Uterus (tissue), 4 donors: ENCODE results near the gene MAGI2. TPM values are rescaled to one million over a fixed set of nuclear protein-coding genes. Genes with fewer than 3 reads are reported as not detected.

Experiments
- DNase-seq, 2 donors: peaks; one replicate each; pipeline ENCODE4 v3.0.0-alpha.2; 2019 to 2020
- H3K27ac ChIP-seq, 2 donors: fragments of 200-600 bp; sonication (generic); 1 replicate in 1 of 2; 2 replicates in 1 of 2; pipeline ENCODE4 v1.5.1; 2016 to 2018
- H3K27me3 ChIP-seq, 2 donors: fragments of 200-600 bp; sonication (generic); one replicate each; pipeline ENCODE4 v1.5.1; 2018 to 2019; ENCODE audit warnings: control low read depth in 1 of 2
- H3K36me3 ChIP-seq, 2 donors: fragments of 200-600 bp; sonication (generic); one replicate each; pipeline ENCODE4 v1.5.1; 2019; ENCODE audit warnings: control low read depth in 1 of 2
- H3K4me1 ChIP-seq, 2 donors: fragments of 200-600 bp; sonication (generic); one replicate each; pipeline ENCODE4 v1.5.1; 2018 to 2019; ENCODE audit warnings: control low read depth in 1 of 2
- H3K4me3 ChIP-seq, 2 donors: fragments of 200-600 bp; sonication (generic); 1 replicate in 1 of 2; 2 replicates in 1 of 2; pipeline ENCODE4 v1.5.1; 2018 to 2019; ENCODE audit warnings: mild to moderate bottlenecking in 1 of 2
- H3K9me3 ChIP-seq, 2 donors: fragments of 200-600 bp; sonication (generic); one replicate each; pipeline ENCODE4 v1.5.1; 2019; ENCODE audit warnings: control low read depth in 1 of 2
- POLR2A ChIP-seq, 2 donors: fragments of 450-650 bp; IDR thresholded peaks; one replicate each; pipeline ENCODE4 v1.6.1; 2016; ENCODE audit warnings: antibody characterized with exemption in 2 of 2, mild to moderate bottlenecking in 1 of 2, moderate library complexity in 1 of 2
- intact Hi-C: fragments of 100-400 bp; cut with DNase I; formaldehyde crosslinking; loops from one replicate; pipeline ENCODE4 v1.15.1; 2023; ENCODE audit warnings: low total_unique reads
- total RNA-seq, 4 donors: library from RNA; depleted of rRNA in 3 of 4; stranded (reverse); fragments of >200 nt in 3 of 4; gene quantifications; one replicate each; pipeline versions ENCODE4 v1.1.0 to v1.2.4, GENCODE V29; 2014 to 2023
- TF ChIP-seq, protein P1 (sequence below), 4 experiments: fragments of 200-600 bp in 2 of 4; fragments of 450-650 bp in 2 of 4; sonication (generic) in 2 of 4; IDR thresholded peaks; one replicate each; pipeline ENCODE4 v1.5.1; 2016 to 2019; ENCODE audit warnings: antibody characterized with exemption in 4 of 4, mild to moderate bottlenecking in 2 of 4, moderate library complexity in 1 of 4
- donor health status: DM: yes; HTN: yes; CAD: no.

The MAGI2 gene
- total RNA-seq, 4 donors from 2014 or later = 5.3 to 23.2 (median 13.8) TPM

DNA sequence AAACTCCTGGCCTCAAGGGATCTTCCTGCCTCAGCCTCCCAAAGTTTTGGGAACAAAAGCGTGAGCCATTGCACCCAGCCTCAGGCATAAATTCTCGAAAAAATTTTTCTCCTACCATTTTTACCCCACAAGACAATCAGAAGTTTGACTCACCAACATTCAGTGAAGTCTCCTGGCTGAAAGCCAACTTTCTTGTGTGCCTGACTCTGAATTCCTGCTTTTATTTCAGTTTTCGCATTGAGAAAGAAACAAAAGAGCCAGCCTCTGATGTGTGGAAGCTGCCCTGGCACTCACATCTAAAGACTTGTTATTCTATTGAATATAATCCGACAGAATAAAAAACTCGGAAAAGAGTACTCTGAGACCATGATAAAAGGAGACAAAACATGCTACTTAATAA is 402.9 kb downstream of the MAGI2 start:
- intact Hi-C loops = no loop called here
- H3K27ac ChIP-seq = no peak overlapping the region
- H3K36me3 ChIP-seq = no peaks in the 10 kb centered on the region
- no peaks in the 10 kb centered on the region for H3K9me3 ChIP-seq
- DNase-seq = no peak
- H3K27me3 ChIP-seq = no peaks in the 10 kb centered on the region
- H3K4me1 ChIP-seq = no peaks in the 10 kb centered on the region
- TF ChIP-seq, protein P1, sequence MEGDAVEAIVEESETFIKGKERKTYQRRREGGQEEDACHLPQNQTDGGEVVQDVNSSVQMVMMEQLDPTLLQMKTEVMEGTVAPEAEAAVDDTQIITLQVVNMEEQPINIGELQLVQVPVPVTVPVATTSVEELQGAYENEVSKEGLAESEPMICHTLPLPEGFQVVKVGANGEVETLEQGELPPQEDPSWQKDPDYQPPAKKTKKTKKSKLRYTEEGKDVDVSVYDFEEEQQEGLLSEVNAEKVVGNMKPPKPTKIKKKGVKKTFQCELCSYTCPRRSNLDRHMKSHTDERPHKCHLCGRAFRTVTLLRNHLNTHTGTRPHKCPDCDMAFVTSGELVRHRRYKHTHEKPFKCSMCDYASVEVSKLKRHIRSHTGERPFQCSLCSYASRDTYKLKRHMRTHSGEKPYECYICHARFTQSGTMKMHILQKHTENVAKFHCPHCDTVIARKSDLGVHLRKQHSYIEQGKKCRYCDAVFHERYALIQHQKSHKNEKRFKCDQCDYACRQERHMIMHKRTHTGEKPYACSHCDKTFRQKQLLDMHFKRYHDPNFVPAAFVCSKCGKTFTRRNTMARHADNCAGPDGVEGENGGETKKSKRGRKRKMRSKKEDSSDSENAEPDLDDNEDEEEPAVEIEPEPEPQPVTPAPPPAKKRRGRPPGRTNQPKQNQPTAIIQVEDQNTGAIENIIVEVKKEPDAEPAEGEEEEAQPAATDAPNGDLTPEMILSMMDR (IDR thresholded peaks at IDR 0.05) = no peak
- no peak for TF ChIP-seq POLR2A (IDR thresholded peaks at IDR 0.05)
- H3K4me3 ChIP-seq = no peak overlapping the region

DNA sequence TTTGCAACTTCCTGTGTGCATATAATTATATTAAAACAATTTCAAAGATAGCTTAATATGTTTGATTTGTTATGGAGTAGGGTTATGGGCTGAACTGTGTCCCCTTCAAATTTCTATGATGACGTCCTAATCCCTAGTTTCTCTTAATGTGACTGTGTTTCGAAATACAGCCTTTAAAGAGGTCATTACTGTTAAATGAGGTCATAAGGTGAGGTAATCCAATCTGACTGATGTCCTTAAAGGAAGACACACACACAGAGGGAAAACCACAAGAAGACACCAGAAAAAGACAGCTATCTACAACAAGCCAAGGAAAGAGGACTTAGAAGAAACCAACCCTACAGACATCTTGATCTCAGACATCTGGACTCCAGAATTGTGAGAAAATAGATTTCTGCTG is 407.4 kb downstream of the MAGI2 start:
- intact Hi-C loops = no loop called here
- no peak overlapping the region for H3K27ac ChIP-seq
- no peaks in the 10 kb centered on the region for H3K4me1 ChIP-seq
- no peaks in the 10 kb centered on the region for H3K36me3 ChIP-seq
- DNase-seq = no peak
- H3K27me3 ChIP-seq = no peaks in the 10 kb centered on the region
- H3K9me3 ChIP-seq = no peaks in the 10 kb centered on the region
- H3K4me3 ChIP-seq = no peak overlapping the region
- TF ChIP-seq POLR2A (IDR thresholded peaks at IDR 0.05) = no peak
- TF ChIP-seq, protein P1 (IDR thresholded peaks at IDR 0.05) = no peak

DNA sequence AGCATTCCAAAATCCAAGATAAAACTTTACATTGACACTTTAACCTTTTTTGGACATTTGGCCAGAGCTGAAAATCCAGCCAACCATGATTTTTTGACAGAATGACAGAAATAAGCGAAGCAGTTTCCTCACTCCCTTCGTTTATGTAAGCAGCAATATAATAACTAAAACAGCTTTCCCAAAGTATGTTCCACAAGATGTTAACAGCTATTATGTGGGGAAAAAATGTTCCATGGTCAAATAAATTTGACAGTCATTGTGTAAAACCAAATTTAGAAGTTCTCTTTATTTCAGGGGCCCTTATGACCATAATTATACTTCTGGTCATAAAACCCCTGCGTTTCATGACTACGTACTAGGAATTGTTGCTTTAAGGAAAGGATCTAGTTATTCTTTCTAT is 416.5 kb downstream of the MAGI2 start:
- intact Hi-C loops = no loop called here
- Histone ChIP-seq H3K27me3 (no peaks in the 10 kb centered on the region), H3K4me3 (no peak overlapping the region), H3K9me3 (no peaks in the 10 kb centered on the region), H3K36me3 (no peaks in the 10 kb centered on the region), H3K4me1 (no peaks in the 10 kb centered on the region), H3K27ac (no peak overlapping the region)
- DNase-seq = no peak
- TF ChIP-seq POLR2A (IDR thresholded peaks at IDR 0.05) = no peak
- TF ChIP-seq, protein P1 (IDR thresholded peaks at IDR 0.05) = no peak

DNA sequence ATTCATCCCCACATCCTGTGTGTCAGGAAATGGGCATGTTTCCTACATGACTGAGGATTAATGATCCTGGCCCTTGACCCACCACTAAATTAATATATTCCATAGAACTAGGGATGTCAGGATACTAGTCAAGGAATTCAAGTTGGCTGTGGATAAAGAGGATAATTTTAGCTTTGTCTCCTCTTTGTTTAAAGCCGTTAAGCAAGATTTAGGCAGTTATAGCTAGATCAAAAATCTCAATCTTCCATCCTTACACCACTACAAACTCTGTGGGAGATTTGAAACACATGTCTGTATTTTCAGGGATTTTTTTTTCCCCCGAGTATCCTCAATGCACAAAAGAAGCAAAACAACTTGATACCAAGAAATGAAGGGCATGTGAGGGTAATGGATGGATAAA is 417.1 kb downstream of the MAGI2 start:
- no peaks in the 10 kb centered on the region for H3K9me3 ChIP-seq
- no peak for DNase-seq
- no peak overlapping the region for H3K4me3 ChIP-seq
- no peaks in the 10 kb centered on the region for H3K4me1 ChIP-seq
- H3K27me3 ChIP-seq = no peaks in the 10 kb centered on the region
- no peaks in the 10 kb centered on the region for H3K36me3 ChIP-seq
- H3K27ac ChIP-seq = no peak overlapping the region
- intact Hi-C loops = no loop called here
- no peak for TF ChIP-seq POLR2A (IDR thresholded peaks at IDR 0.05)
- TF ChIP-seq, protein P1 (IDR thresholded peaks at IDR 0.05) = no peak

DNA sequence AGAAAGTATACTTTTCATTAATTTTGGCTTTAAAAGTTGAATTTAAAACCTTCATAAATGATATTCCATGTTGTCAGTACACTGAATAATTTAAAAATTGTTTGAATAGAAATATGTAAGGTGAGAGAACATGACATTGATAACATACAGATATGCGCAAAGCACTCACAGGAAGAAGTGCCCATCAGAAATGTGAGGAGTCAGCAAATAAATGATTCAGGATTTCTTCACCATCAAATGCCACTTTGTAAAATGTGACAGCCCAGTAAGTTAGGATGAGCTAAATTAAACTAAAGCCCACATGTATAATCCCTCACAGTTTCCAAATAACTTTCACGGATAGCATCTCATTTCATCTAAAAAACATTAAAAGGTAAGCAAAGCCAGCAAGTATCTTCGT is 417.6 kb downstream of the MAGI2 start:
- H3K4me1 ChIP-seq = no peaks in the 10 kb centered on the region
- TF ChIP-seq, protein P1 (IDR thresholded peaks at IDR 0.05) = no peak
- no peak for TF ChIP-seq POLR2A (IDR thresholded peaks at IDR 0.05)
- no peak for DNase-seq
- no peaks in the 10 kb centered on the region for H3K9me3 ChIP-seq
- H3K27ac ChIP-seq = no peak overlapping the region
- intact Hi-C loops = no loop called here
- no peaks in the 10 kb centered on the region for H3K27me3 ChIP-seq
- H3K4me3 ChIP-seq = no peak overlapping the region
- H3K36me3 ChIP-seq = no peaks in the 10 kb centered on the region
